HepG2 (cell line): Measurements from ENCODE around the gene TAF6L. TPM values are rescaled to one million over a fixed set of nuclear protein-coding genes. Genes with fewer than 3 reads are reported as not detected.

ENCODE experiments used
- CREM ChIP-seq, 2 experiments: sonication (generic) in 1 of 2; formaldehyde crosslinking in 1 of 2; IDR thresholded peaks; 2 replicates each; pipeline versions ENCODE4 v1.4.0 to v1.6.1; 2016 to 2020; ENCODE audit warnings: antibody characterized with exemption in 1 of 2, mild to moderate bottlenecking in 1 of 2, missing genetic modification reagents in 1 of 2
- EED ChIP-seq: sonication (generic); formaldehyde crosslinking; IDR thresholded peaks from 2 replicates; pipeline ENCODE4 v1.5.0; 2020; ENCODE audit warnings: mild to moderate bottlenecking, missing genetic modification reagents
- HOXA9 ChIP-seq: sonication (generic); formaldehyde crosslinking; IDR thresholded peaks from 2 replicates; pipeline ENCODE4 v1.8.1; 2022; ENCODE audit warnings: missing genetic modification reagents, mild to moderate bottlenecking, moderate library complexity, borderline replicate concordance
- JUNB ChIP-seq: sonication (generic); formaldehyde crosslinking; IDR thresholded peaks from 2 replicates; pipeline ENCODE4 v1.8.0; 2022; ENCODE audit warnings: missing genetic modification reagents, mild to moderate bottlenecking, borderline replicate concordance
- KLF9 ChIP-seq: IDR thresholded peaks from 2 replicates; pipeline ENCODE4 v1.6.1; 2016; ENCODE audit warnings: low read depth
- KMT2B ChIP-seq: IDR thresholded peaks from 2 replicates; pipeline ENCODE4 v1.6.1; 2016; ENCODE audit warnings: missing genetic modification reagents, missing compliant biosample characterization
- MEIS2 ChIP-seq: sonication (generic); formaldehyde crosslinking; IDR thresholded peaks from 2 replicates; pipeline ENCODE4 v1.9.0; 2021; ENCODE audit warnings: mild to moderate bottlenecking, missing genetic modification reagents
- NAIF1 ChIP-seq: sonication (generic); formaldehyde crosslinking; IDR thresholded peaks from 2 replicates; pipeline ENCODE4 v1.5.0; 2020; ENCODE audit warnings: mild to moderate bottlenecking, missing genetic modification reagents, borderline replicate concordance
- NFKB2 ChIP-seq: sonication (generic); formaldehyde crosslinking; IDR thresholded peaks from 2 replicates; pipeline ENCODE4 v1.4.0; 2020; ENCODE audit warnings: missing genetic modification reagents, borderline replicate concordance
- PPARG ChIP-seq: conservative IDR thresholded peaks from 2 replicates; pipeline ENCODE4 v1.6.1; 2016; ENCODE audit warnings: missing biosample characterization, missing genetic modification reagents
- SALL2 ChIP-seq: sonication (generic); formaldehyde crosslinking; IDR thresholded peaks from 2 replicates; pipeline ENCODE4 v1.8.1; 2023; ENCODE audit warnings: mild to moderate bottlenecking, missing genetic modification reagents, inconsistent platforms
- SP140L ChIP-seq: sonication (generic); formaldehyde crosslinking; IDR thresholded peaks from 2 replicates; pipeline ENCODE4 v1.4.0; 2020; ENCODE audit warnings: missing genetic modification reagents, borderline replicate concordance
- ZBTB3 ChIP-seq: sonication (generic); formaldehyde crosslinking; IDR thresholded peaks from 2 replicates; pipeline ENCODE4 v1.4.0; 2020; ENCODE audit warnings: low read depth, mild to moderate bottlenecking, moderate library complexity, missing genetic modification reagents, borderline replicate concordance
- ZEB1 ChIP-seq: IDR thresholded peaks from 2 replicates; pipeline ENCODE4 v1.6.1; 2012; ENCODE audit warnings: mild to moderate bottlenecking, low read depth, inconsistent platforms; ENCODE audit not compliant: insufficient replicate concordance
- ZIK1 ChIP-seq: sonication (generic); formaldehyde crosslinking; IDR thresholded peaks from 2 replicates; pipeline ENCODE4 v1.5.0; 2020; ENCODE audit warnings: mild to moderate bottlenecking, low read depth, missing genetic modification reagents, borderline replicate concordance
- polyA plus RNA-seq, 8 experiments: library from polyadenylated mRNA; depleted of rRNA in 3 of 8; stranded (reverse) in 7 of 8; unstranded in 1 of 8; fragments of >200 nt; fragmentation: Illumina TruSeq in 4 of 8; extraction: Trizol in 4 of 8; gene quantifications; 2 replicates each; pipeline versions ENCODE4 v1.2.1 to v1.2.3, GENCODE V29; 2011 to 2016; ENCODE audit warnings: low read depth in 4 of 8, missing spikeins in 1 of 8, mixed read lengths in 1 of 8; ENCODE audit not compliant: insufficient read depth in 1 of 8
- total RNA-seq, 5 experiments: library from RNA; depleted of rRNA; stranded (reverse); fragments of >200 nt; fragmentation: Illumina TruSeq; extraction: Trizol; gene quantifications; 2 replicates each; pipeline ENCODE4 v1.2.3, GENCODE V29; 2016; ENCODE audit warnings: low read depth in 1 of 5
- TF ChIP-seq, protein P1 (sequence below): sonication (generic); formaldehyde crosslinking; conservative IDR thresholded peaks from 2 replicates; pipeline ENCODE4 v1.8.0; 2022; ENCODE audit warnings: missing genetic modification reagents
- TF ChIP-seq, protein P2 (sequence below): sonication (generic); formaldehyde crosslinking; IDR thresholded peaks from 2 replicates; pipeline ENCODE4 v1.5.1; 2020; ENCODE audit warnings: missing genetic modification reagents, mild to moderate bottlenecking, borderline replicate concordance
- TF ChIP-seq, protein P3 (sequence below): sonication (generic); formaldehyde crosslinking; IDR thresholded peaks from 2 replicates; pipeline ENCODE4 v1.4.0; 2020; ENCODE audit warnings: missing genetic modification reagents, mild to moderate bottlenecking, borderline replicate concordance
- TF ChIP-seq, protein P4 (sequence below): IDR thresholded peaks from 2 replicates; pipeline ENCODE4 v1.6.1; 2016; ENCODE audit warnings: low read depth, control low read depth
- TF ChIP-seq, protein P5 (sequence below): sonication (generic); formaldehyde crosslinking; IDR thresholded peaks from 2 replicates; pipeline ENCODE4 v1.4.0; 2020; ENCODE audit warnings: mild to moderate bottlenecking, missing genetic modification reagents

The TAF6L gene
- total and polyA plus RNA-seq, 2 of the 13 experiments (the other 11 are each of a cell fraction or from before 2014, with no cell fraction given), result 12.6 to 19.4 TPM

DNA sequence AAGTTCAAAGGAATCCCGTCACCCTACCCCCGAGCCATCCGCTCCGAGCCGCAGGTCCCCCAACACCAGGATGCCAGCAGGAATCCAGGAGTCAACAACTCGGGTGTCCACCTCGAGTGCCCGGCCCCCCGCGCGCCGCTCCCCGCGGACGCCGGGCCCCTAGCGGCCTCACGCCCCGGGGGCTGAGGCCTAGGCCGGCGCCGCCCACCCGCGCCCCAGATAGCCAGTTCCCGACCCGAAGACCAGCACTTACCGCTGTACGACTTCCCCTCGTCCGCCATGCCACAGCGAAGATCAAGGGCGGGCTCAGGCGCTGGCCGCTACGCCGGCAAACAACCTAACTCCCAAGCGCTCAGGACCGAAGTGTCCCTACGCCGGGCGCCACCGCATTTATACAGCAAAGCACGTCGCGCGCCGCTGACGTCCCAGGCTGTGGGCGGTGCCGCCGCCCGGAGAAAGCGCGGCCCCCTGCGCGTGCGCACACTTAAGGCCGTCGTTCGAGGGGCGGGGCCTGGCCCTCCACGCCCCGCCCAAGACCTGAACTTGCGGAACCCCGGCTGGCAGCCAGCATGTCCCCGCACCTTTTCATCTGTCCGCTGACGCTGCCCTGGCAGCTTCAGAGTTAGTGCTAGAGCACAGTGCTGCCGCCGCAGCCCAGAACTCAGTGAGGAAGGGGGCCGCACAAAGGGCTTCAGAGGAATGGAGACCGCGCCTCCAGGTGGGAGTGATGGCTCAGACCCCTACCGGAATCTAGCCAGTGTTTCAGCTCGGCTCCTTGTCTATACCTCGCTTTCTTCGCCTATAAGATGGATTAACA is 34.1 kb downstream of the TAF6L start, which contains the start of gene NXF1 (continued):
- TF ChIP-seq, protein P1, sequence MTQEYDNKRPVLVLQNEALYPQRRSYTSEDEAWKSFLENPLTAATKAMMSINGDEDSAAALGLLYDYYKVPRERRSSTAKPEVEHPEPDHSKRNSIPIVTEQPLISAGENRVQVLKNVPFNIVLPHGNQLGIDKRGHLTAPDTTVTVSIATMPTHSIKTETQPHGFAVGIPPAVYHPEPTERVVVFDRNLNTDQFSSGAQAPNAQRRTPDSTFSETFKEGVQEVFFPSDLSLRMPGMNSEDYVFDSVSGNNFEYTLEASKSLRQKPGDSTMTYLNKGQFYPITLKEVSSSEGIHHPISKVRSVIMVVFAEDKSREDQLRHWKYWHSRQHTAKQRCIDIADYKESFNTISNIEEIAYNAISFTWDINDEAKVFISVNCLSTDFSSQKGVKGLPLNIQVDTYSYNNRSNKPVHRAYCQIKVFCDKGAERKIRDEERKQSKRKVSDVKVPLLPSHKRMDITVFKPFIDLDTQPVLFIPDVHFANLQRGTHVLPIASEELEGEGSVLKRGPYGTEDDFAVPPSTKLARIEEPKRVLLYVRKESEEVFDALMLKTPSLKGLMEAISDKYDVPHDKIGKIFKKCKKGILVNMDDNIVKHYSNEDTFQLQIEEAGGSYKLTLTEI, result no peak
- TF ChIP-seq ZBTB3 (CRISPR knock-in tag) (no peak; the same call in 1 of the 2 replicates), KMT2B (CRISPR knock-in tag) (peak; percentile 89), MEIS2 (CRISPR knock-in tag) (peak; percentile 88; the same call in 1 of the 2 replicates), KLF9 (CRISPR knock-in tag) (peak; percentile 84; the same call in 1 of the 2 replicates), PPARG (CRISPR knock-in tag) (peak; percentile 66), ZEB1 (no peak), SALL2 (peak; percentile 71; the same call in 1 of the 2 replicates), HOXA9 (0 out of 2 replicates have a peak, but pooled peaks have one; percentile 6), JUNB (CRISPR knock-in tag) (no peak), ZIK1 (CRISPR knock-in tag) (peak; percentile 83; the same call in 1 of the 2 replicates), EED (CRISPR knock-in tag) (0 out of 2 replicates have a peak, but pooled peaks have one; percentile 48), NAIF1 (no peak), NFKB2 (peak; percentile 94; the same call in 1 of the 2 replicates), SP140L (0 out of 2 replicates have a peak, but pooled peaks have one; percentile 72), CREM (IDR thresholded peaks at IDR 0.05) (peak; percentile 92), CREM (CRISPR knock-in tag; IDR thresholded peaks at IDR 0.05) (peak; percentile 74)
- TF ChIP-seq, protein P2, sequence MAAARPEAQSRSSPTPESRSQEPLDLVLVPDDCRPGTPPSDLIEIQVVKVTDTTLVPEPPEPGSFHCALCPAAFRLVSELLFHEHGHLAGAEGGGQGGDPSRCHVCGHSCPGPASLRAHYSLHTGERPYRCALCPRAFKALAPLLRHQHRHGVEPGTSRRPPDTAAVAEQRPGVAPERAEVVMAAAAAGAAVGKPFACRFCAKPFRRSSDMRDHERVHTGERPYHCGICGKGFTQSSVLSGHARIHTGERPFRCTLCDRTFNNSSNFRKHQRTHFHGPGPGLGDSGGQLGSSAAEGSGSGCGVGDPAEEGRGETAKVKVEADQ (CRISPR knock-in tag), result peak; percentile 85; the same call in 1 of the 2 replicates
- TF ChIP-seq, protein P3, sequence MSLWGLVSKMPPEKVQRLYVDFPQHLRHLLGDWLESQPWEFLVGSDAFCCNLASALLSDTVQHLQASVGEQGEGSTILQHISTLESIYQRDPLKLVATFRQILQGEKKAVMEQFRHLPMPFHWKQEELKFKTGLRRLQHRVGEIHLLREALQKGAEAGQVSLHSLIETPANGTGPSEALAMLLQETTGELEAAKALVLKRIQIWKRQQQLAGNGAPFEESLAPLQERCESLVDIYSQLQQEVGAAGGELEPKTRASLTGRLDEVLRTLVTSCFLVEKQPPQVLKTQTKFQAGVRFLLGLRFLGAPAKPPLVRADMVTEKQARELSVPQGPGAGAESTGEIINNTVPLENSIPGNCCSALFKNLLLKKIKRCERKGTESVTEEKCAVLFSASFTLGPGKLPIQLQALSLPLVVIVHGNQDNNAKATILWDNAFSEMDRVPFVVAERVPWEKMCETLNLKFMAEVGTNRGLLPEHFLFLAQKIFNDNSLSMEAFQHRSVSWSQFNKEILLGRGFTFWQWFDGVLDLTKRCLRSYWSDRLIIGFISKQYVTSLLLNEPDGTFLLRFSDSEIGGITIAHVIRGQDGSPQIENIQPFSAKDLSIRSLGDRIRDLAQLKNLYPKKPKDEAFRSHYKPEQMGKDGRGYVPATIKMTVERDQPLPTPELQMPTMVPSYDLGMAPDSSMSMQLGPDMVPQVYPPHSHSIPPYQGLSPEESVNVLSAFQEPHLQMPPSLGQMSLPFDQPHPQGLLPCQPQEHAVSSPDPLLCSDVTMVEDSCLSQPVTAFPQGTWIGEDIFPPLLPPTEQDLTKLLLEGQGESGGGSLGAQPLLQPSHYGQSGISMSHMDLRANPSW, result peak; percentile 19; the same call in 1 of the 2 replicates
- TF ChIP-seq, protein P4, sequence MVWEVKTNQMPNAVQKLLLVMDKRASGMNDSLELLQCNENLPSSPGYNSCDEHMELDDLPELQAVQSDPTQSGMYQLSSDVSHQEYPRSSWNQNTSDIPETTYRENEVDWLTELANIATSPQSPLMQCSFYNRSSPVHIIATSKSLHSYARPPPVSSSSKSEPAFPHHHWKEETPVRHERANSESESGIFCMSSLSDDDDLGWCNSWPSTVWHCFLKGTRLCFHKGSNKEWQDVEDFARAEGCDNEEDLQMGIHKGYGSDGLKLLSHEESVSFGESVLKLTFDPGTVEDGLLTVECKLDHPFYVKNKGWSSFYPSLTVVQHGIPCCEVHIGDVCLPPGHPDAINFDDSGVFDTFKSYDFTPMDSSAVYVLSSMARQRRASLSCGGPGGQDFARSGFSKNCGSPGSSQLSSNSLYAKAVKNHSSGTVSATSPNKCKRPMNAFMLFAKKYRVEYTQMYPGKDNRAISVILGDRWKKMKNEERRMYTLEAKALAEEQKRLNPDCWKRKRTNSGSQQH (CRISPR knock-in tag), result 0 out of 2 replicates have a peak, but pooled peaks have one; percentile 38
- TF ChIP-seq, protein P5, sequence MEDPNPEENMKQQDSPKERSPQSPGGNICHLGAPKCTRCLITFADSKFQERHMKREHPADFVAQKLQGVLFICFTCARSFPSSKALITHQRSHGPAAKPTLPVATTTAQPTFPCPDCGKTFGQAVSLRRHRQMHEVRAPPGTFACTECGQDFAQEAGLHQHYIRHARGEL (CRISPR knock-in tag), result no peak
